Peyer's patch (tissue), 4 donors: ENCODE results near the gene RAB22A. TPM values are rescaled to one million over a fixed set of nuclear protein-coding genes. Genes with fewer than 3 reads are reported as not detected.

Experiments
- DNase-seq, 3 donors: peaks; one replicate each; pipeline ENCODE4 v3.0.0-alpha.2; 2017 to 2019
- H3K27ac ChIP-seq, 4 donors: fragments of 200-600 bp; sonication (generic); one replicate each; pipeline ENCODE4 v1.5.1; 2016 to 2019
- H3K27me3 ChIP-seq, 2 donors: fragments of 200-600 bp; sonication (generic); one replicate each; pipeline ENCODE4 v1.5.1; 2019
- H3K36me3 ChIP-seq, 3 donors: fragments of 200-600 bp; sonication (generic); one replicate each; pipeline ENCODE4 v1.5.1; 2016 to 2019
- H3K4me1 ChIP-seq, 4 donors: fragments of 200-600 bp; sonication (generic); one replicate each; pipeline ENCODE4 v1.5.1; 2016 to 2019
- H3K4me3 ChIP-seq, 4 donors: fragments of 200-600 bp; sonication (generic); 1 replicate in 3 of 4; 2 replicates in 1 of 4; pipeline ENCODE4 v1.5.1; 2016 to 2019; ENCODE audit warnings: mild to moderate bottlenecking in 1 of 4
- H3K9me3 ChIP-seq, 4 donors: fragments of 200-600 bp; sonication (generic); one replicate each; pipeline ENCODE4 v1.5.1; 2016 to 2019; ENCODE audit warnings: mild to moderate bottlenecking in 1 of 4
- POLR2A ChIP-seq, 2 donors: fragments of 450-650 bp; IDR thresholded peaks; one replicate each; pipeline ENCODE4 v1.5.1; 2017; ENCODE audit warnings: antibody characterized with exemption in 2 of 2, mild to moderate bottlenecking in 2 of 2, moderate library complexity in 2 of 2
- total RNA-seq, 4 donors: library from RNA; depleted of rRNA; stranded (reverse); fragments of >200 nt; gene quantifications; one replicate each; pipeline ENCODE4 v1.1.0, GENCODE V29; 2016
- TF ChIP-seq, protein P1 (sequence below), 6 experiments: fragments of 450-650 bp in 4 of 6; fragments of 200-600 bp in 2 of 6; sonication (generic) in 1 of 6; IDR thresholded peaks; one replicate each; pipeline ENCODE4 v1.5.1; 2017 to 2019; ENCODE audit warnings: antibody characterized with exemption in 6 of 6, mild to moderate bottlenecking in 3 of 6, moderate library complexity in 1 of 6

RAB22A gene
- total RNA-seq, 4 donors from 2014 or later, result 12.4 to 29.4 (median 19.2) TPM

GRCh38 chr20:58327211-58327610 lies 17.7 kb downstream of the RAB22A start:
- DNase-seq, result peak in 1 of 3 donors; percentile 66
- no peak overlapping the region for H3K27ac ChIP-seq
- no peaks in the 10 kb centered on the region for H3K4me1 ChIP-seq

DNA sequence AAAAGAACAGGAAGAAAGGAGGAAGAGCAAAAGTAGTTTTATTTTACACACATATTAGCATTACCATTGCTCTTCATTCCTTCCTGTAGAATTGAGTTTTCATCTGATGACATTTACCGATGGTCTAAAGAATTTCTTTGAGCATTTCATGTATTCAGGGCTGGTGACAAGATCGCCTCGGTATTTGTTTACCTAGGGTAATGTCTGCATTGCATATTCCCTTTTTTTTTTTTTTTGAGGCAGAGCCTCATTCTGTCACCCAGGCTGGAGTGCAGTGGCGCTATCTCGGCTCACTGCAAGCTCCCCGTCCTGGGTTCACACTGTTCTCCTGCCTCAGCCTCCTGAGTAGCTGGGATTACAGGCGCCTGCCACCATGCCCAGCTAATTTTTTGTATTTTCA lies 19.3 kb downstream of the RAB22A start:
- TF ChIP-seq, protein P1, sequence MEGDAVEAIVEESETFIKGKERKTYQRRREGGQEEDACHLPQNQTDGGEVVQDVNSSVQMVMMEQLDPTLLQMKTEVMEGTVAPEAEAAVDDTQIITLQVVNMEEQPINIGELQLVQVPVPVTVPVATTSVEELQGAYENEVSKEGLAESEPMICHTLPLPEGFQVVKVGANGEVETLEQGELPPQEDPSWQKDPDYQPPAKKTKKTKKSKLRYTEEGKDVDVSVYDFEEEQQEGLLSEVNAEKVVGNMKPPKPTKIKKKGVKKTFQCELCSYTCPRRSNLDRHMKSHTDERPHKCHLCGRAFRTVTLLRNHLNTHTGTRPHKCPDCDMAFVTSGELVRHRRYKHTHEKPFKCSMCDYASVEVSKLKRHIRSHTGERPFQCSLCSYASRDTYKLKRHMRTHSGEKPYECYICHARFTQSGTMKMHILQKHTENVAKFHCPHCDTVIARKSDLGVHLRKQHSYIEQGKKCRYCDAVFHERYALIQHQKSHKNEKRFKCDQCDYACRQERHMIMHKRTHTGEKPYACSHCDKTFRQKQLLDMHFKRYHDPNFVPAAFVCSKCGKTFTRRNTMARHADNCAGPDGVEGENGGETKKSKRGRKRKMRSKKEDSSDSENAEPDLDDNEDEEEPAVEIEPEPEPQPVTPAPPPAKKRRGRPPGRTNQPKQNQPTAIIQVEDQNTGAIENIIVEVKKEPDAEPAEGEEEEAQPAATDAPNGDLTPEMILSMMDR (IDR thresholded peaks at IDR 0.05), result no peak
- TF ChIP-seq POLR2A (IDR thresholded peaks at IDR 0.05), result no peak
- DNase-seq, result no peak
- no peaks in the 10 kb centered on the region for H3K9me3 ChIP-seq
- H3K36me3 ChIP-seq, result no peaks in the 10 kb centered on the region
- H3K27me3 ChIP-seq, result no peaks in the 10 kb centered on the region
- no peak overlapping the region for H3K4me3 ChIP-seq
- no peaks in the 10 kb centered on the region for H3K4me1 ChIP-seq
- H3K27ac ChIP-seq, result no peak overlapping the region

More at GRCh38 chr20:58327211-58327610, 17.7 kb downstream of the RAB22A start:
- no peak overlapping the region for H3K4me3 ChIP-seq
- TF ChIP-seq POLR2A (IDR thresholded peaks at IDR 0.05), result no peak
- TF ChIP-seq, protein P1 (IDR thresholded peaks at IDR 0.05), result no peak
- no peaks in the 10 kb centered on the region for H3K27me3 ChIP-seq
- no peaks in the 10 kb centered on the region for H3K36me3 ChIP-seq
- no peaks in the 10 kb centered on the region for H3K9me3 ChIP-seq

- Histone ChIP-seq H3K4me3 (no peak overlapping the region), H3K27me3 (no peaks in the 10 kb centered on the region), H3K36me3 (no peaks in the 10 kb centered on the region), H3K9me3 (no peaks in the 10 kb centered on the region), H3K4me1 (no peaks in the 10 kb centered on the region), H3K27ac (no peak overlapping the region)
- TF ChIP-seq, protein P1 (IDR thresholded peaks at IDR 0.05), result no peak
- TF ChIP-seq POLR2A (IDR thresholded peaks at IDR 0.05), result no peak
- DNase-seq, result no peak
These were observed 20.2 kb downstream of the RAB22A start for GRCh38 chr20:58329711-58330110.

DNA sequence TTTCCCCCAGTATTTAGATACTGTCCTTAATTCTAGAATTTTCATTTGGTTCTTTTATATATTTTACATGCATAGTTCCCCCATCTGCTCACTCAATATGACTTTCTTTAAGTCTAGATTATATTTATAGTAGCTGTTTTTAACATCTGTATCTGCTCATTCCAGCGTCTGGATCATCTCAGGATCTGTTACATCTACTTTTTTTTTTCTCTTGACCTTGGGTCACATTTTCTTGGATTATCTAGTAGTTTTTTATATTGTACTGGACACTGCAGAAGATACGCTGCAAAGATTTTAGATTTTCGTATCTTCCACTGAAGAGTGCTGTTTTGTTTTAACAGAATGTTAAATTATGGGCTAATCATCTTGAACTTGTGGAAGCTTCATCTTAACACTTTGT lies 20.7 kb downstream of the RAB22A start:
- DNase-seq, result no peak
- H3K27me3 ChIP-seq, result no peaks in the 10 kb centered on the region
- H3K4me1 ChIP-seq, result no peaks in the 10 kb centered on the region
- H3K27ac ChIP-seq, result no peak overlapping the region
- no peaks in the 10 kb centered on the region for H3K9me3 ChIP-seq
- TF ChIP-seq POLR2A (IDR thresholded peaks at IDR 0.05), result no peak
- TF ChIP-seq, protein P1 (IDR thresholded peaks at IDR 0.05), result no peak
- no peaks in the 10 kb centered on the region for H3K36me3 ChIP-seq
- no peak overlapping the region for H3K4me3 ChIP-seq

DNA sequence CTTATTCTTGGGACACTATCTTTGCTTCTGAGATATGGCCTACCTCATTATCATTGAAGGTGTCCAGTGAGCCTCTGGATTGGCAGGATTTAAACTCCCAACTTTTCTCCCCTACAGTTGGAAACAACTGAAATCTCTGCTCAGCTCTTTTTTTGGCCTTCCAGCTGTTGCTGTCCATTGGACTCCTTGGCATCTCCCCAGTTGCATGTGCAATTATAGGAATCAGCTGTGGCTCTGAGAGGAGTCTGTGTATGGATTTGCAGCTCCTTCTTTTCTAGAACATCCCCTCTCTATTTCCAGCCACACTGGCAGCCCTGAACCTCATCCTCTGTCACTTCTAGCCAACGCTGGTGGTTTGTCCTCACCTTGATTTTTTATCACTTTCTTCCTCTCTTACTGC lies 21.2 kb downstream of the RAB22A start:
- Histone ChIP-seq H3K4me3 (no peak overlapping the region), H3K27ac (no peak overlapping the region), H3K9me3 (no peaks in the 10 kb centered on the region), H3K36me3 (no peaks in the 10 kb centered on the region), H3K4me1 (no peaks in the 10 kb centered on the region), H3K27me3 (no peaks in the 10 kb centered on the region)
- DNase-seq, result no peak
- TF ChIP-seq POLR2A (IDR thresholded peaks at IDR 0.05), result no peak

DNA sequence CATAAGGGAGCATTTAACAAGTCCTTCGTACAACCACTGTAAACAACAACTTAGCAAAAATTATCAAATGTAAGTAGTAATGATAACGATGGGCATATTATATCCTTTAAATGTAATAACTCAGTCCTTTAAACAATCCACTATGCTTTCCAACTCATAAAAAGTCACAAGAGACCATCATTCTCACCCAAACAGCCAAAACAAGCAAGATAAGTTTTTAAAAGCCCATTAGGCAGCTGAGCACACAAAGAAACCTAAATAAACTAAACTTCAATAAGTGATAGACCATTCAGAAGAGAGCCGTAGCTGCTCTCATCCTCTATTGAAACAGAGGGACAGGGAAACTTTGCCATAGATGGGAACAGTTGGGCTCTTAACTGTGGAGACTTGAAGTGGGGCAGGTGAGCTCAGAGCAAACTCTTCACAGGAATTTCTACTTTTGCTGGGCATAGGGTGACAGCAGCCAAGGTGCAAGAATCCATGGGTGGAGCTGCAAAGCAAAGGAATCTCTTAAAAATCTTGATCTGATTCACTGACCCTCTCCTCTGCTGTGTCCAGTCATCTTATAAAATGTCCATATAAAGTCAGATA lies 22.5 kb downstream of the RAB22A start:
- H3K27ac ChIP-seq, result no peak overlapping the region
- H3K9me3 ChIP-seq, result no peaks in the 10 kb centered on the region
- no peak for DNase-seq
- TF ChIP-seq, protein P1 (IDR thresholded peaks at IDR 0.05), result no peak
- TF ChIP-seq POLR2A (IDR thresholded peaks at IDR 0.05), result no peak
- H3K4me1 ChIP-seq, result no peaks in the 10 kb centered on the region
- H3K36me3 ChIP-seq, result no peaks in the 10 kb centered on the region
- no peak overlapping the region for H3K4me3 ChIP-seq
- H3K27me3 ChIP-seq, result no peaks in the 10 kb centered on the region
